MM.1S (cell line): ENCODE data around the gene SPOP.
"Not testable (repeated sequence)": the region's sequence is repeated elsewhere in the genome, so short reads cannot be mapped to it uniquely, and the experiment has no call there.

Experiments used
- DNase-seq: peaks from one replicate; pipeline ENCODE4 v3.0.0-alpha.2; 2015
- H2AFZ ChIP-seq: fragments of 300-600 bp; sonication (generic); 2 replicates; pipeline ENCODE4 v1.6.0; 2016; ENCODE audit warnings: antibody characterized with exemption, low read length
- H3F3A ChIP-seq: fragments of 300-600 bp; sonication (generic); 2 replicates; pipeline ENCODE4 v1.6.1; 2016; ENCODE audit warnings: mild to moderate bottlenecking, antibody characterized with exemption, low read length, moderate library complexity, mixed read lengths; ENCODE audit not compliant: insufficient read depth
- H3K27ac ChIP-seq: fragments of 300-600 bp; sonication (generic); 2 replicates; pipeline ENCODE4 v1.5.1; 2016; ENCODE audit warnings: mild to moderate bottlenecking, low read length
- H3K27me3 ChIP-seq: fragments of 300-600 bp; sonication (generic); replicated peaks from 2 replicates; pipeline ENCODE4 v1.6.0; 2016; ENCODE audit warnings: low read length; ENCODE audit not compliant: insufficient read depth
- H3K36me3 ChIP-seq: fragments of 300-600 bp; sonication (generic); replicated peaks from 2 replicates; pipeline ENCODE4 v1.6.1; 2016; ENCODE audit warnings: mild to moderate bottlenecking, low read length, mixed read lengths; ENCODE audit not compliant: insufficient read depth
- H3K4me1 ChIP-seq: fragments of 300-600 bp; sonication (generic); 2 replicates; pipeline ENCODE4 v1.6.1; 2016; ENCODE audit warnings: low read length, mixed read lengths
- H3K4me2 ChIP-seq: fragments of 300-600 bp; sonication (generic); 2 replicates; pipeline ENCODE4 v1.6.0; 2016; ENCODE audit warnings: low read depth, low read length
- H3K4me3 ChIP-seq: fragments of 300-600 bp; sonication (generic); 2 replicates; pipeline ENCODE4 v1.5.1; 2016; ENCODE audit warnings: low read length, mixed read lengths
- H3K79me2 ChIP-seq: fragments of 300-600 bp; sonication (generic); 2 replicates; pipeline ENCODE4 v1.6.1; 2016; ENCODE audit warnings: mixed run types, low read length, mixed read lengths
- H3K9ac ChIP-seq: fragments of 300-600 bp; sonication (generic); 2 replicates; pipeline ENCODE4 v1.6.1; 2016; ENCODE audit warnings: low read length, mixed read lengths
- H3K9me2 ChIP-seq: fragments of 300-600 bp; sonication (generic); replicated peaks from 2 replicates; pipeline ENCODE4 v1.6.1; 2016; ENCODE audit warnings: mild to moderate bottlenecking, low read length, mixed read lengths; ENCODE audit not compliant: insufficient read depth
- H3K9me3 ChIP-seq: fragments of 300-600 bp; sonication (generic); replicated peaks from 2 replicates; pipeline ENCODE4 v1.6.1; 2016; ENCODE audit warnings: mild to moderate bottlenecking, low read length, mixed read lengths; ENCODE audit not compliant: insufficient read depth
- H4K20me1 ChIP-seq: fragments of 300-600 bp; sonication (generic); 2 replicates; pipeline ENCODE4 v1.6.1; 2016; ENCODE audit warnings: mild to moderate bottlenecking, low read length, moderate library complexity, mixed read lengths; ENCODE audit not compliant: insufficient read depth
- EZH2 ChIP-seq: fragments of 300-600 bp; sonication (generic); optimal IDR thresholded peaks from 2 replicates; pipeline ENCODE3; 2017; ENCODE audit warnings: low read depth, mild to moderate bottlenecking, antibody characterized with exemption, low read length, mixed read lengths
- EZH2phosphoT487 ChIP-seq: fragments of 300-600 bp; sonication (generic); IDR thresholded peaks from 2 replicates; pipeline ENCODE4 v1.6.1; 2018; ENCODE audit warnings: antibody characterized with exemption, low read length
- TF ChIP-seq, protein P1 (sequence below): fragments of 300-600 bp; sonication (generic); IDR thresholded peaks from 2 replicates; pipeline ENCODE4 v1.5.1; 2016; ENCODE audit warnings: antibody characterized with exemption, low read length, mixed read lengths

Gene SPOP

GRCh38 chr17:49552070-49552751, 125.7 kb downstream of the SPOP start:
- TF ChIP-seq, protein P1, sequence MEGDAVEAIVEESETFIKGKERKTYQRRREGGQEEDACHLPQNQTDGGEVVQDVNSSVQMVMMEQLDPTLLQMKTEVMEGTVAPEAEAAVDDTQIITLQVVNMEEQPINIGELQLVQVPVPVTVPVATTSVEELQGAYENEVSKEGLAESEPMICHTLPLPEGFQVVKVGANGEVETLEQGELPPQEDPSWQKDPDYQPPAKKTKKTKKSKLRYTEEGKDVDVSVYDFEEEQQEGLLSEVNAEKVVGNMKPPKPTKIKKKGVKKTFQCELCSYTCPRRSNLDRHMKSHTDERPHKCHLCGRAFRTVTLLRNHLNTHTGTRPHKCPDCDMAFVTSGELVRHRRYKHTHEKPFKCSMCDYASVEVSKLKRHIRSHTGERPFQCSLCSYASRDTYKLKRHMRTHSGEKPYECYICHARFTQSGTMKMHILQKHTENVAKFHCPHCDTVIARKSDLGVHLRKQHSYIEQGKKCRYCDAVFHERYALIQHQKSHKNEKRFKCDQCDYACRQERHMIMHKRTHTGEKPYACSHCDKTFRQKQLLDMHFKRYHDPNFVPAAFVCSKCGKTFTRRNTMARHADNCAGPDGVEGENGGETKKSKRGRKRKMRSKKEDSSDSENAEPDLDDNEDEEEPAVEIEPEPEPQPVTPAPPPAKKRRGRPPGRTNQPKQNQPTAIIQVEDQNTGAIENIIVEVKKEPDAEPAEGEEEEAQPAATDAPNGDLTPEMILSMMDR, result no peak
- TF ChIP-seq EZH2phosphoT487, result no peak
- TF ChIP-seq EZH2, result no peak
- no peaks in the 10 kb centered on the region for H4K20me1 ChIP-seq
- H3K27me3 ChIP-seq, result peaks cover 25% of the 10 kb centered on the region
- no peaks in the 10 kb centered on the region for H3K36me3 ChIP-seq
- no peak for DNase-seq
- no peaks in the 10 kb centered on the region for H3F3A ChIP-seq
- no peak overlapping the region for H3K4me2 ChIP-seq
- H3K27ac ChIP-seq, result no peak overlapping the region
- H3K79me2 ChIP-seq, result no peaks in the 10 kb centered on the region
- H3K4me3 ChIP-seq, result no peak overlapping the region
- H3K9ac ChIP-seq, result no peak overlapping the region
- no peak overlapping the region for H2AFZ ChIP-seq
- H3K9me3 ChIP-seq, result no peaks in the 10 kb centered on the region
- H3K4me1 ChIP-seq, result no peaks in the 10 kb centered on the region
- H3K9me2 ChIP-seq, result no peaks in the 10 kb centered on the region

DNA sequence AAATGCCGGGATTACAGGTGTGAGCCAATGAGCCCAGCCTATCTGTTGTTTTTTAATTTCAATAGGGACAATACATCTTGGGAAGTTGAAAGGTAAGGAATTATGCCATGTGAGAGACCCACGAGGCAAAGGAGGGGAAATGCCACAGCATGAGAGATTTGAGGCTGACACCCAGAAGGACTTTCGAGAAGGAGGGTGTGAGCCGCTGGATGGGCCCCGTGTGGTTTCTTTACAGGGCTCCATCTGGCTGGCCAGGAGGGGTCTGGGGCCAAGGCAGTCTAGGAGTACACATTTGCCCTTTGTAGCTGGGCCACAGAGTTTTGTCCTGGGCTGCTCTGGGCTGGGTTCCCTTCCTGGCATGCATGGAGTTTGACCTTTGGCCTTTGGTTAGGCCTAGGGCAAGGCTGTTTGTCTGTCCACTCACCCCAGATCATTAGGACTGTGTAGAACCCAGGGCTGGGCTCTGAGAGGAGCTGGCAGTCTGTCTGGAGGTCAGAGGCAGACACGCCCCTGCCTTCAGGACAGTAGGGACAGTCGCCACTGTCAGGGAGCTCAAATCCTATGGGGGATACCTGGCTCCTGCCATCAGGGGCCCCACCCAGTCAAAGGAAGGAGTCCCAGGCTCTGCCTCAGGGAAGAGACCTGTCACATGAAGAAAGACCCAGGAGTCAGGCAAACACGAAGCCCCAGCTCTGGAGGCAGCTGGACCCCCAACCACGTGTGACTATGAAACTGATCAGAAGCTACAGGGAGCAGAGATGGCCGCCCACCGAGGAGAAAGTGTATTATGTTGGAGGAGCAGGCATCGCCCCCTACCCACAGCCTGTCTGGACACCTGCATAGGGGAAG, 126.5 kb downstream of the SPOP start:
- H3K4me2 ChIP-seq, result no peak overlapping the region
- no peaks in the 10 kb centered on the region for H3K79me2 ChIP-seq
- DNase-seq, result no peak
- no peak overlapping the region for H3K9ac ChIP-seq
- H2AFZ ChIP-seq, result no peak overlapping the region
- H3F3A ChIP-seq, result no peaks in the 10 kb centered on the region
- peaks cover 33% of the 10 kb centered on the region for H3K27me3 ChIP-seq
- TF ChIP-seq EZH2phosphoT487, result no peak
- TF ChIP-seq, protein P1, result no peak
- no peak for TF ChIP-seq EZH2
- H3K9me3 ChIP-seq, result no peaks in the 10 kb centered on the region
- H4K20me1 ChIP-seq, result no peaks in the 10 kb centered on the region
- H3K4me3 ChIP-seq, result no peak overlapping the region
- no peaks in the 10 kb centered on the region for H3K4me1 ChIP-seq
- no peak overlapping the region for H3K27ac ChIP-seq
- no peaks in the 10 kb centered on the region for H3K36me3 ChIP-seq
- no peaks in the 10 kb centered on the region for H3K9me2 ChIP-seq

GRCh38 chr17:49550764-49551163, 127.1 kb downstream of the SPOP start:
- H3K9ac ChIP-seq, H3K9me2 ChIP-seq, H3F3A ChIP-seq, H3K27ac ChIP-seq, H3K36me3 ChIP-seq, DNase-seq, H3K9me3 ChIP-seq, H2AFZ ChIP-seq, H3K4me1 ChIP-seq, H3K4me2 ChIP-seq, H3K4me3 ChIP-seq, H3K79me2 ChIP-seq, H4K20me1 ChIP-seq: not testable (repeated sequence)
- H3K27me3 ChIP-seq, result peaks cover 40% of the 10 kb centered on the region
